GM12878 (cell line): ENCODE data around the gene VAT1. TPM values are rescaled to one million over a fixed set of nuclear protein-coding genes. Genes with fewer than 3 reads are reported as not detected.

ENCODE experiments used
- BMI1 ChIP-seq: fragments of 450-650 bp; IDR thresholded peaks from 2 replicates; pipeline ENCODE4 v1.6.1; 2016; ENCODE audit warnings: mild to moderate bottlenecking, moderate library complexity, borderline replicate concordance
- EED ChIP-seq: sonication (generic); IDR thresholded peaks from 2 replicates; pipeline ENCODE4 v1.6.1; 2016; ENCODE audit warnings: antibody characterized with exemption, low read depth
- EZH2 ChIP-seq: IDR thresholded peaks from 2 replicates; pipeline ENCODE4 v1.6.1; 2012; ENCODE audit warnings: low read depth, mild to moderate bottlenecking, control low read depth, inconsistent platforms, low read length, borderline replicate concordance; ENCODE audit not compliant: control insufficient read depth
- HSF1 ChIP-seq: fragments of 150-350 bp; IDR thresholded peaks from 2 replicates; pipeline ENCODE4 v1.6.1; 2014; ENCODE audit warnings: mild to moderate bottlenecking, low read depth, low read length
- IRF4 ChIP-seq: IDR thresholded peaks from 2 replicates; pipeline ENCODE4 v1.6.1; 2011; ENCODE audit warnings: low read depth, low read length
- MYC ChIP-seq: IDR thresholded peaks from 2 replicates; pipeline ENCODE4 v1.6.1; 2011; ENCODE audit warnings: mild to moderate bottlenecking, low read length, moderate library complexity, inconsistent platforms; ENCODE audit not compliant: insufficient read depth, insufficient replicate concordance, insufficient read length, severe bottlenecking
- NFYB ChIP-seq: IDR thresholded peaks from 2 replicates; pipeline ENCODE4 v1.6.1; 2011; ENCODE audit warnings: low read depth, mild to moderate bottlenecking, low read length, improper control_type of control experiment, moderate library complexity; ENCODE audit not compliant: insufficient read depth
- PAX8 ChIP-seq: fragments of 450-650 bp; IDR thresholded peaks from 2 replicates; pipeline ENCODE4 v1.6.1; 2017; ENCODE audit warnings: mild to moderate bottlenecking, moderate library complexity
- PML ChIP-seq: IDR thresholded peaks from 2 replicates; pipeline ENCODE4 v1.6.1; 2012; ENCODE audit warnings: low read length, inconsistent platforms
- RELB ChIP-seq: fragments of 450-650 bp; IDR thresholded peaks from 2 replicates; pipeline ENCODE4 v1.6.1; 2017; ENCODE audit warnings: low read depth, mild to moderate bottlenecking, moderate library complexity
- RFX5 ChIP-seq: IDR thresholded peaks from 2 replicates; pipeline ENCODE4 v1.6.1; 2011; ENCODE audit warnings: low read depth, low read length, improper control_type of control experiment
- SMC3 ChIP-seq: IDR thresholded peaks from 2 replicates; pipeline ENCODE4 v1.6.1; 2011; ENCODE audit warnings: low read length, improper control_type of control experiment, borderline replicate concordance
- SP1 ChIP-seq: IDR thresholded peaks from one replicate; pipeline ENCODE4 v1.6.1; 2011; ENCODE audit warnings: low read depth, low read length
- ZBED1 ChIP-seq: IDR thresholded peaks from 2 replicates; pipeline ENCODE4 v1.6.1; 2016; ENCODE audit warnings: borderline replicate concordance
- ZBTB33 ChIP-seq: fragments of 450-650 bp; IDR thresholded peaks from 2 replicates; pipeline ENCODE4 v1.6.1; 2017; ENCODE audit warnings: mild to moderate bottlenecking
- ZNF217 ChIP-seq: fragments of 450-650 bp; IDR thresholded peaks from 2 replicates; pipeline ENCODE4 v1.6.1; 2017; ENCODE audit warnings: antibody characterized with exemption, mild to moderate bottlenecking
- ZNF384 ChIP-seq: IDR thresholded peaks from 2 replicates; pipeline ENCODE4 v1.6.1; 2012; ENCODE audit warnings: low read depth, mild to moderate bottlenecking, low read length, improper control_type of control experiment, borderline replicate concordance
- ZNF592 ChIP-seq: fragments of 450-650 bp; IDR thresholded peaks from 2 replicates; pipeline ENCODE4 v1.6.1; 2017; ENCODE audit warnings: mild to moderate bottlenecking, moderate library complexity
- polyA plus RNA-seq, 11 experiments: library from polyadenylated mRNA; depleted of rRNA in 4 of 11; unstranded in 6 of 11; stranded (reverse) in 5 of 11; fragments of >200 nt; fragmentation: Nextera tagmentation in 4 of 11; fragmentation: Illumina TruSeq in 1 of 11; extraction: Ambion mirVana in 4 of 11; extraction: Trizol in 1 of 11; gene quantifications; 1 replicate in 1 of 11; 2 replicates in 10 of 11; pipeline versions ENCODE4 v1.2.1 to v1.2.3, GENCODE V29; 2011 to 2016; ENCODE audit warnings: inconsistent platforms in 2 of 11, missing spikeins in 2 of 11, low read depth in 1 of 11
- total RNA-seq, 4 experiments: library from RNA; depleted of rRNA in 3 of 4; stranded (reverse); fragments of >200 nt in 3 of 4; fragmentation: Illumina TruSeq in 1 of 4; extraction: Trizol in 1 of 4; gene quantifications; 2 replicates each; pipeline versions ENCODE4 v1.2.1 to v1.2.3, GENCODE V29; 2013 to 2021

The VAT1 gene
- total and polyA plus RNA-seq, 10 of the 15 experiments (the other 5 are each of a cell fraction or from before 2014, with no cell fraction given): 5.0 to 19.8 (median 8.2) TPM

- TF ChIP-seq HSF1 (peak; percentile 81; the same call in 1 of the 2 replicates), SMC3 (peak; percentile 59; the same call in 1 of the 2 replicates), ZNF384 (peak; percentile 76; the same call in 1 of the 2 replicates), PAX8 (no peak), MYC (peak; percentile 94), RFX5 (peak; percentile 47; the same call in 1 of the 2 replicates), ZBTB33 (no peak), BMI1 (no peak), SP1 (peak; percentile 66), ZBED1 (peak; percentile 46), EZH2 (no peak), ZNF217 (no peak), PML (peak; percentile 98), IRF4 (peak; percentile 33; the same call in 1 of the 2 replicates), RELB (peak; percentile 91), ZNF592 (no peak), NFYB (peak; percentile 67; the same call in 1 of the 2 replicates), EED (peak; percentile 57; the same call in 1 of the 2 replicates)
Measured at GRCh38 chr17:42997984-42998938, 23.9 kb downstream of the VAT1 start, which contains the start of gene RPL27 (continued).
